GM12892 (cell line): ENCODE measurements around the gene SYNGR3.
"Not testable (repeated sequence)": the region's sequence is repeated elsewhere in the genome, so short reads cannot be mapped to it uniquely, and the experiment has no call there.

Experiments
- DNase-seq: peaks from one replicate; pipeline ENCODE4 v3.0.0; 2011; ENCODE audit not compliant: insufficient read length
- FAIRE-seq: peaks from 2 replicates; lab custom pipeline; 2011; peaks lifted over from hg19 to GRCh38; lab: Jason Lieb, UNC
- POLR2A ChIP-seq: IDR thresholded peaks from 2 replicates; pipeline ENCODE4 v1.6.1; 2011; ENCODE audit warnings: low read depth, low read length, control low read depth
- POLR2AphosphoS5 ChIP-seq: IDR thresholded peaks from 2 replicates; pipeline ENCODE4 v1.6.1; 2011; ENCODE audit warnings: low read depth, low read length, control low read depth
- TAF1 ChIP-seq: IDR thresholded peaks from 2 replicates; pipeline ENCODE4 v1.6.1; 2011; ENCODE audit warnings: low read depth, mild to moderate bottlenecking, control low read depth, low read length, borderline replicate concordance

Gene SYNGR3

DNA sequence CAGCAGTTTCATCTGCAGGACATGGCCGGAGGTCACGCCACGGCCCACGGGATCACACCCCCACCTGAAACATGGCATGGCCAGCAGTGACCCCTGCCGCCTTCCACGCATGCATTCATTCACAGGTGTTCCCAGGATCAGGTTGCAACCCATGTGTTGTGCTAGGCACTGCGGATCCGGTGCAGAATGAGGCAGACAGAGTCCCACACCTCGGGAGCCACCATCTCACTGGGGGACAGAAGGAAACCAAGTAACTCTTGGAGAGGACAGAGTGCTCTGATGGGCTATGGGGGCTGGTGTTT is 42.5 kb upstream of the SYNGR3 start:
- DNase-seq (no peak), FAIRE-seq (no peak)
- no peak for TF ChIP-seq TAF1
- TF ChIP-seq POLR2AphosphoS5 = no peak
- no peak for TF ChIP-seq POLR2A

DNA sequence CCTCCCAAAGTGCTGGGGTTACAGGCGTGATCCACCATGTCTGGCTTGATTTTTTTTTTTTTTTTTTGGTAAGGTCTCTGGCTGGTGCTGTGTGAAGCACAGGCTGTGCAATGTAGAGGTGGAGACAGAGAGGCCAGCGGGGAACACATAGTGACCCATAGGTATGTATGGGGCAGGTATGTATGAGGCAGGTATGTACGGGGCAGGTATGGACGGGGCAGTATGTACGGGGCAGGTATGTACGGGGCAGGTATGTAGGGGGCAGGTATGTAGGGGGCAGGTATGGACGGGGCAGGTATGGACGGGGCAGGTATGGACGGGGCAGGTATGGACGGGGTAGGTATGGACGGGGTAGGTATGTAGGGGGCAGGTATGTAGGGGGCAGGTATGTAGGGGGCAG is 40.3 kb upstream of the SYNGR3 start:
- FAIRE-seq (no peak), DNase-seq (no peak)
- no peak for TF ChIP-seq POLR2A
- no peak for TF ChIP-seq TAF1
- TF ChIP-seq POLR2AphosphoS5 = no peak

DNA sequence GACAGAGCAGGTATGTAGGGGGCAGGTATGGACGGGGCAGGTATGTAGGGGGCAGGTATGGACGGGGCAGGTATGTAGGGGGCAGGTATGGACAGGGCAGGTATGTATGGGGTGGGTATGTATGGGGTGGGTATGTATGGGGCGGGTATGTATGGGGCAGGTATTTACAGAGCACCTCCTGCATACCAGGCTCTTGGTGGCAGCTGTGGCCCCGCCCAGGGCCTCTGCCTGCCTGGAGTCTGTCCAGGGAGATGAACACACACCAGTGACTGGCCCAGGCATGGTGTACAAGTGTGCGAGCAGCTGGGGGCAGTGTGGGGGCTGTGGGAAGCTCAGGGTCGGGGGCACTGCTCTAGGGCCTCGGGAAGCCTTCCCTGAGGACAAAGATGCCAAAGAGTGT is 39.7 kb upstream of the SYNGR3 start:
- FAIRE-seq = no peak
- TF ChIP-seq POLR2A = no peak
- no peak for TF ChIP-seq TAF1
- no peak for TF ChIP-seq POLR2AphosphoS5
- no peak for DNase-seq

DNA sequence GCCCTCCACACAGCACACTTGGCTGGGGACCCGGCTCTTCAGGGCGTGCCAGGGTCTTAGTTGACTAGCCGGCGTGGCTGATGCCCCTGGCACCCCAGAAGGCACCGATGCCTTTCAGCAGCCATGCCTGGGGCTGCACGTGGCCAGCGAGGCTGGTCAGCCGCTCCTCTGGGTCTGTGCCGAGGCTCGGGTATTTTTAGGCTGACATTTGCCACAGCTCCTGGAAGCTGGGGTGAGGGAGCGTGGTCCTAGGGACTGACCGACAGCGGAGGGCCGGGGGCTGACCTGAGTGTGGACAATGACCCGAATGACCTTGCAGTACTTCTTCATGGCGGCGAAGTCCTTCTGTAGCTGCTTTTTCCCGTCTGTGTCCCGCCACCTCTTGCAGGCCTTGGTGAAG is 39.2 kb upstream of the SYNGR3 start:
- no peak for FAIRE-seq
- DNase-seq = no peak
- TF ChIP-seq POLR2A (no peak), POLR2AphosphoS5 (no peak), TAF1 (no peak)

DNA sequence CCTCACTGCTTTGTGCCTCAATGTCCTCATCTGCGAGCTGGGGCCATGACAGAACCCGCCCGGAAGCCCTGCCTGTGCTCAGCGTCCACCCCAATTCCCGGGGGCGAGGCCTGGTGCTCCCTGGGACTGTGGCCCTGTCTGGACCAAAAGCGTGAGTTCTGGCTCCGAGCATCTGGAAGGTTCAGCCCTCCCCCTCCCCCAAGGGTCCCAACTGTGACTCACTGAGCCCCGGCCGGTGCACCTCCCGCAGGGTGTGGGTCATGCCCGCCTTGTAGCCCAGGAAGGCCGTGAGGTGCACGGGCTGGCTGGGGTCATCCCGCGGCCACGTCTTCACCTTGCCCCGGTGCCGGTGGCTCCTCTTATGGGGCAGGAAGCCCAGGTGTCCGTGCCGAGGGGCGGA is 36.0 kb upstream of the SYNGR3 start:
- FAIRE-seq = no peak
- no peak for TF ChIP-seq POLR2A
- no peak for TF ChIP-seq POLR2AphosphoS5
- no peak for TF ChIP-seq TAF1
- no peak for DNase-seq

DNA sequence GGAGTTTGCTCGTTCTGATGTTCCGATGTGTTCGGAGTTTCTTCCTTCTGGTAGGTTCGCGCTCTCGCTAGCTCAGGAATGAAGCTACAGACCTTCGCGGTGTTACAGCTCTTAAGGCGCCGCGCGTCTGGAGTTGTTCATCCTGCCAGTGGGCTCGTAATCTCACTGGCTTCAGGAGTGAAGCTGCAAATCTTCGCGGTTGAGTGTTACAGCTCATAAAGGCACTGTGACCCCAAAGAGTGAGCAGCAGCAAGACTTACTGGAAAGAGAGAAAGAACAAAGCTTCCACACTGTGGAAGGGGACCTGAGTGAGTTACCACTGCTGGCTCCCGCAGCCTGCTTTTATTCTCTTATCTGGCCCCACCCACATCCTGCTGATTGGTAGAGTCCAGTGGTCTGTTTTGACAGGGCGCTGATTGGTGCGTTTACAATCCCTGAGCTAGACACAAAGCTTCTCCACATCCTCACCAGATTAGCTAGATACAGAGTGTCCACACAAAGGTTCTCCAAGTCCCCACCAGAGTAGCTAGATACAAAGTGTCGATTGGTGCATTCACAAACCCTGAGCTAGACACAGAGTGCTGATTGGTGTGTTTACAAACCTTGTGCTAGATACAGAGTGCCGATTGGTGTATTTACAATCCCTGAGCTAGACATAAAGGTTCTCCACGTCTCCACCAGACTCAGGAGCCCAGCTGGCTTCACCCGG is 32.2 kb upstream of the SYNGR3 start:
- DNase-seq, FAIRE-seq: not testable (repeated sequence)

DNA sequence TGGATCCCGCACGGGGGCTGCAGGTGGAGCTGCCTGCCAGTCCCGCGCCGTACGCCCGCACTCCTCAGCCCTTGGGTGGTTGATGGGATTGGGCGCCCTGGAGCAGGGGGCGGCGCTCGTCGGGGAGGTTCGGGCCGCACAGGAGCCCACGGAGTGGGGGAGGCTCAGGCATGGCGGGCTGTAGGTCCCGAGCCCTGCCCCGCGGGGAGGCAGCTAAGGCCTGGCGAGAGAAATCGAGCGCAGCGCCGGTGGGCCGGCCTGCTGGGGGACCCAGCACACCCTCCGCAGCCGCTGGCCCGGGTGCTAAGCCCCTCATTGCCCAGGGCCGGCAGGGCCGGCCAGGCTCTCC is 31.7 kb upstream of the SYNGR3 start:
- not testable (repeated sequence) for FAIRE-seq

DNA sequence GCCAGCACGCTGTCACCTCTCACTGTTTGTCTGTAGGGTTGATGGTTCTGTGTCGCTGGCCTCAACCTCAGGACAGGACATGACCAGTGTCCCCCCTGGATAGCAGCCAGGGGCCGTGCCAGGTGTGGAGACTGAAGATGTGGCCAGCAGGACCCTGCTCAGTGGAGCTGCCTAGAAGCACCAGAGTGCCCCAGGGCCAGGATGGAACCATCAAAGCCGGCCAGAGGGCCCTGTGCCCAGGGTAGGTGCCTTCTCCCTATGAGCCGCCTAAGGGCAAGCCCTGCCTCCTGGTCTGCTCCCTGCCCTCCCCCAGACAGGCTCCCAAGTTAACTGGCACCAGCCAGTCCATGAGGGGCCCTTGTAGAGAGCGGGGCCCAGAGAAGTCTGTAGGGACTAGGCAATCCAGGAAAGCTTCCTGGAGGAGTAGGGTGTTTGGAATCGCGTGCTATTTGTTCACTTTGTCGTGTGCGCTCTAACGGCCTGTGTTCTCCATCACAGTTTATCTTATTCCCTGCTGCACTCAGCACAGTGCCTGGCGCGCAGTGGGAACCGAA is 31.0 kb upstream of the SYNGR3 start:
- no peak for FAIRE-seq

More for the DNA sequence above, 31.7 kb upstream of the SYNGR3 start:
- not testable (repeated sequence) for DNase-seq

DNA sequence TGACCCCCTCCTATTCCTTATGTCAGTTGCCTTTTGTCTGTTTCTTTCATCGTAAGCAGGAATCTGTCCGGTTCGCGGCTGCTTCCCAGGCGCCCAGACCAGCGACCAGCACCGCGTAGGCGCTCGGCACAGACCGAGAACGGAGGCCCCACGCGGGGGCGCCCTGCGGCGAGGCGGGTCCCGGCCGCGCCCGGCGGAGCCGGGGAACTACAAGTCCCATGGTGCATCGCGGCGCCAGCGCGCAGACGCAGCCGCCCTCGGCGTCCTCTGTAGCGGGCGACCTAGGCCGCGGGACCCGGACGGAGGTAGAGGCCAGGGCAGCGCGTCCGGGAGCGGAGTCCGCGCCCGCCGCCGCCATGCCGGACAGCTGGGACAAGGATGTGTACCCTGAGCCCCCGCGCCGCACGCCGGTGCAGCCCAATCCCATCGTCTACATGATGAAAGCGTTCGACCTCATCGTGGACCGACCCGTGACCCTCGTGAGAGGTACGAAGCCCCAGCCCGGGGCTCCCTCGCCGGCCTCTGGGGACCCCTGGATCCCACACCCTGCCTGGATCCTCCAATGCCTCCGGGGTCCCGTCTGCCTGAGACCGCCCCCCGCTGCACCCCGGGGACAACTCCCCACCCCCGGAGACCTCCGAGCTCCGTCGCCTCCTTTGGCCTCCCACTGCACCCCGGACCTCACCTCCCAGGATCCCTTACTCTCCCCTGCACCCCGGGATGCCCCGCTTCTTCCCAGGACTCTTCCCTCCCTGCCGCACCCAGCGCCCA is 30.3 kb upstream of the SYNGR3 start, which contains the start of gene NDUFB10:
Gene NDUFB10 (plus strand): TSS at position 270 of the 771 bp plus-strand sequence. CDS start 87 bp downstream, at position 357.
- DNase-seq (peak; percentile 87), FAIRE-seq (peak; percentile 95)
- TF ChIP-seq POLR2AphosphoS5 = peak; percentile 67
- TF ChIP-seq TAF1 = 0 out of 2 replicates have a peak, but pooled peaks have one; percentile 28
- TF ChIP-seq POLR2A = peak; percentile 86

More for the DNA sequence above, 31.0 kb upstream of the SYNGR3 start:
- TF ChIP-seq POLR2A (no peak), POLR2AphosphoS5 (no peak), TAF1 (no peak)
- no peak for DNase-seq

DNA sequence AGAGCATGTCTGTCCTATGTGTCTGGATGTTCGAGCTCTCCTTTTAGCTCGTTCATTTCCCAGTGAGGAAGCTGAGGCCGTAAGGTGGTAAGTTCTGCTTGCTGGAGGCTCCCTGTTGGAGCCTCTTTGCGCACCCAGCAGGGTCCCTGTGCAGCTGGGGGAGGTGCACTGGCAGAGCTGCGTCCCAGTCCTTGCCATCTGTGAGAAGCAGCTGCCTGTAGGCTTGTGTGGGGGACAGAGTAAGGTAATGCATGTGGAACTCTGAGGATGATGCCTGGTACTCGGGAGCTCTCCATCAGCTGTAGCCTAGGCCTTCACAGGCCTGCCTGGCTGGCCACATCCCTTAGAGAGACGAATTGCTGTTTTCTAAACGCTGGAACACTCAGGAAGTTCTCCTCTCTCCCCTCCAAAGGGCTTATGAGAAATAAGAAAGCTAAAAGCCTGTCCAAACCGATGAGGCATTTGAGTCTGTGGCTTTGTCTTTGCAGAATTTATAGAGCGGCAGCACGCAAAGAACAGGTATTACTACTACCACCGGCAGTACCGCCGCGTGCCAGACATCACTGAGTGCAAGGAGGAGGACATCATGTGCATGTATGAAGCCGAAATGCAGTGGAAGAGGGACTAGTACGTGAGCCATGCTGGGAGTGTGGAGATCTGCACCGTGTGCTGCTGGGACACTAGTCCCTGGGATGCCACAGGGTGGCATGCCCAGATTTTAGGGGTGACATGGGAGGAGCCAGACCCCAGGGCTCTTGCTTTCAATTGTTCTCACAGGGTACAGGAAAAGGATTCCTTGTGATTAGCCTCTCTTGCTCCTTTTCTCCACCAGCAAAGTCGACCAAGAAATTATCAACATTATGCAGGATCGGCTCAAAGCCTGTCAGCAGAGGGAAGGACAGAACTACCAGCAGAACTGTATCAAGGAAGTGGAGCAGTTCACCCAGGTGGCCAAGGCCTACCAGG is 28.8 kb upstream of the SYNGR3 start:
- FAIRE-seq = peak; percentile 53
- no peak for DNase-seq
- peak; percentile 98 for TF ChIP-seq POLR2AphosphoS5
- no peak for TF ChIP-seq TAF1
- peak; percentile 91 for TF ChIP-seq POLR2A

DNA sequence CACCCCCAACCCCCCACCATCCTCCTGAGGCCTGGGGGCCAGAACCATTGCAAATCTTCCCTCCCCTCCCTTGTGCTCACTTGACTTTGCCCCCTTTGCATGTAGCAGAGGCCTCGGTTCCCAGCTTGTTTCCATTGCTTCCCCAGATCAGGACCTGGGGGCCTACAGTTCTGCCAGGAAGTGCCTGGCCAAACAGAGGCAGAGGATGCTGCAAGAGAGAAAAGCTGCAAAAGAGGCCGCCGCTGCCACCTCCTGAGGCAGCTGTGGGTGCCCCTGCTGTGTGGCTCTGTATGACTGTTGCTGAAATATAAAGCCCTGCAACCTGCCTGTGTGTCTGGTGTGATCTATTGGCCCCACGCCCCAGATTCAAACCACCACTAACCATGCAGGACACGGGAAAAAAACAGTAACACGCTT is 28.1 kb upstream of the SYNGR3 start:
- FAIRE-seq = no peak
- TF ChIP-seq TAF1 (no peak), POLR2A (no peak), POLR2AphosphoS5 (no peak)
- no peak for DNase-seq
